NCI-H460 (cell line): ENCODE results near the gene AP1AR. TPM values are rescaled to one million over a fixed set of nuclear protein-coding genes. Genes with fewer than 3 reads are reported as not detected.
"Not testable (repeated sequence)": the region's sequence is repeated elsewhere in the genome, so short reads cannot be mapped to it uniquely, and the experiment has no call there.

Experiments used
- DNase-seq: peaks from one replicate; pipeline ENCODE4 v3.0.0-alpha.2; 2016; ENCODE audit warnings: low read depth; ENCODE audit errors: extremely low read depth
- total RNA-seq: library from RNA; depleted of rRNA; stranded (reverse); fragments of >200 nt; shearing (Covaris generic); gene quantifications from 2 replicates; pipeline ENCODE4 v1.2.3, GENCODE V29; 2014; rRNA removed

The AP1AR gene
- total RNA-seq, 1 experiment from 2014 or later = 47.9 TPM

- DNase-seq = not testable (repeated sequence)
These were observed 73.9 kb downstream of the AP1AR start for GRCh38 chr4:112305477-112305876.

GRCh38 chr4:112309263-112309791 lies 77.7 kb downstream of the AP1AR start:
- DNase-seq = not testable (repeated sequence)

GRCh38 chr4:112311516-112311915 lies 79.9 kb downstream of the AP1AR start:
- DNase-seq = no peak

GRCh38 chr4:112312610-112313239 lies 81.1 kb downstream of the AP1AR start:
- DNase-seq = no peak

DNA sequence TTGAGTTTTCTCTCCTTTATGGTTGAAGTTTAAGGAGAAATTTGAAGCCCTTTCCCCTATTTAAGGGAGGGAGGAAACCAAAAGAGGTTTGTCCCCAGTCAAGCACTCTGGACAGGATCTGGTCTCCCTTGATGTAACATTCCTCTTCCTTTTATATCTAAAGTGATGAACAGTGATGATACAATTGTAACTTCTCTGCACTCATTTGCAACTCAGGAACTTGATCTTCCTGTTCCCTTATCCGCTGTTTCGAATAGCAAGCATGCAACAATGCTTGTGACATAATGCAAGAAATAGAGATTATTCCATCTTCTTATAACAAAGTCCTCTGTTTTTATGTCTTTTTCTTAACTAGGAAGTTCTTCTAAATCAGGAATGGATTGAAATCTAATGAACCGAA lies 83.9 kb downstream of the AP1AR start:
- no peak for DNase-seq

GRCh38 chr4:112316360-112316759 lies 84.8 kb downstream of the AP1AR start:
- no peak for DNase-seq

DNA sequence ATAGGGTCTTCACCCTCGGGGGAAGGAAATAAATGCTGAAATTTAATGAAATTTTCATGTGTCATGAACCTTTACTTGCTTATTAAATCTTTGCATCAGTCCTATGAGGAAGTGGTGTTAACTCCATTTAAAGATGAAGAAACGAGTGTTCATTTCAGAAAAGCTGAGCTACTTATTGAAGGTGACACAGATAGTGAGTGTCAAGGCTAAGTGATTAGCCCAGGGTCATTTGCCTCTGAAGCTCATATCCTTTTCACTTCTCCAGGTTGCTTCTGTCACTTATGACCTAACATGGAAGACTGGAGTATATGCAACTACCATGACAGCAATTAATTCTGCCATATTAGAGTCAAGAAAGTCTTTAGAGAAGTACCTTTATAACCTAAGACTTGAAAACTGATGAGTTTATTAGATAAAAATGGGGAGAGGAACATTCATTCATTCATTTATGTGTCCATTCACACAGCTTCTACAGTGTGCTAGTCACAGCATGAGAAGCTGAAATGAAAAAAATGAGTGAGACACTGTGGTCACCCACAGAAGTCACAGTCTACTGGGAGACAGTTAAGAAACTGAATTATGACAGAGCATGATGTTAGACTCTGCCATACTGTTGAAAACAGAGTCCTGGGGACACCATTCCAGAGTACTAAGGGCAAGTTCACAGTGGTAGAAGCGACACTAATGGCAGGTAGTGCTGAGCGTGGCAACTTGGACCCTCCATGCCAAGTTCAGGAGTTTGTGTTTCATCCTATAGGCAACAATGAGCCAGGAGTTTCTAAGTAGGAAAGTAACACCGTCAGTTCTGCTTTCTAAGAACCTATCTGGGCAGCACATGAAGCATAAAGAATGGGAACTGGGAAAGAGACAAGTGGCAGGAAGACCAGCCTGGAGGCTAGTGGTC lies 86.9 kb downstream of the AP1AR start:
- no peak for DNase-seq

Other genes with a start within 250 kb of the AP1AR start
- 6.2 and 7.4 TPM in 2 replicates for gene FAM241A, start 86.3 kb upstream of the AP1AR start, total RNA-seq
- 10.2 and 13.1 TPM in 2 replicates for gene TIFA, start 54.1 kb downstream of the AP1AR start, total RNA-seq
- 17.8 and 19.0 TPM in 2 replicates for gene ALPK1, start 65.6 kb downstream of the AP1AR start, total RNA-seq